ENCODE results near the gene KLB.
A peak's percentile ranks its signal among the peaks of the same experiment; 100 is the strongest.

The KLB gene

DNA sequence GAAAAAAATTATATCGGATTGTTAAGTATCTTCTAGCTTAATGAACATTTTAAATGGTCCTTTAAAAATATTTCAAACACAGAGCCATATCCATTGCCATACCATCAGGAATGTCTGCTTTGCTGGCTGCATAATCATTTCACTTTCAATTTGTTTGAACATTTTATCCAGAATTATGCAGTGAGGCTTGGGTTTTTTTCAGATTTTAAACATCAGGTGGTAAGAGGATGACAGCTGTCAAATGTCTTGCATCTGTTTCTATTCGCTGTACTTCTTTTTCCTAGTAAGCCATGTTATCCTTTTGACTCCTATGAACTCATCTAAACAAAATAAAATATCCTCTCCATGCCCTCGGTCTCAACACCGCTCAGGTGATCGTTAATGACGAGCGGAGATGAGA lies 41.4 kb upstream of the KLB start:
- TF ChIP-seq POLR2AphosphoS5 (IDR thresholded peaks at IDR 0.05; ENCODE audit: low read depth, low read length) (no peak), FOXP2 (optimal IDR thresholded peaks at IDR 0.05; ENCODE audit: borderline replicate concordance, extremely low read depth, extremely low read length, insufficient read depth) (no peak), REST (IDR thresholded peaks at IDR 0.05; ENCODE audit: insufficient read depth in 1 of 2, low read depth in 2 of 2, low read length in 2 of 2) (no peak), TAF1 (IDR thresholded peaks at IDR 0.05; ENCODE audit: borderline replicate concordance, insufficient read depth, low read length) (no peak), SIN3A (IDR thresholded peaks at IDR 0.05; ENCODE audit: borderline replicate concordance, insufficient read depth, low read length) (no peak)

DNA sequence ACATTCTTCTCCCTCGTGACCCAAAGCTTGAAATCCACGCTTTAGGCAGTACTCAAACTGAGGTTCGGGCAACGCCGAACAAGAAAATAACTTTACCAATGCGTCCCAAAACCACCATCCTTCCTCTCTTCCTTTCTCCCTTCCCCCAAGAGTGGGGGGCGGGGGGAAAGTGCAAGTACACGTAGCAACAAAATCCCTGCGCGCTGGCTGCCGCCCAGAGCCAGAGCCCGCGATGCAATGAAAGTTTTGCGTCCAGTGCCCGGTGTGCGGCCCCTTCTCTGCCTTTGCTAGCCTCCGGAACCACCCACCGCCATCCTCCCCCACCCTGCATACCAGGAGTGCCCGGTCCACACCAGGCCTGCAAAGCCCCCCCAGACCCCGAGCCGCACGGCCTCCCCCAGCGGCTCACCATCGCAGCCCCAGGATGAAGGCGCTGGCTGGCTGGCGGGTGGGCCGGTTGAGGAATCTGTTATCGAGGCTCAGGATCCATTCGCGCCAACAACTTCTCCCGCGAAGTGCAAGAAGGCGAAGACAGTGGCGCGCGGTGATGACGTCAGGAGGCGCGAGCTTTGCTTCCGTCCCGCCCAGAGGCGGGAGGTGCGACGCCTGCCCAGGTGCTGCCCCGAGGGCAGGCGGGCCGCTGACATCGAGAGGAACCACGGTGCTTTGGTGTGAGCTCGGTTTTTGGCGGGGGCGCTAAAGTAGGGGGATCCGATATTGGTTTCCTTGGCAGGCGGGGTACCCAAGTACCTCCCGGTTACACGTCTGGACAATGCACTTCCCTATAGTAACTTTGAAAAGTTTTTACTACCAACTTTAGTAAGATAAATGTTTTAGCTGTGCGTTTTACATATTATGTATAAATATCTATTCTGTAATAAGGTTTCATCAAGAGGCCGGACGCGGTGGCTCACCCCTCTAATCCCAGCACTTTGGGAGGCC lies 40.6 kb upstream of the KLB start, which contains the start of gene RFC1:
RFC1 (minus strand) TSS at position 533 of the 942 bp plus-strand sequence; CDS start at position 412, 121 bp downstream.
- TF ChIP-seq SIN3A (IDR thresholded peaks at IDR 0.05; ENCODE audit: borderline replicate concordance, insufficient read depth, low read length) = 0 out of 2 replicates have a peak, but pooled peaks have one; percentile 90
- 0 out of 2 replicates have a peak, but pooled peaks have one; percentile 48 for TF ChIP-seq TAF1 (IDR thresholded peaks at IDR 0.05; ENCODE audit: borderline replicate concordance, insufficient read depth, low read length)
- TF ChIP-seq REST (IDR thresholded peaks at IDR 0.05; ENCODE audit: insufficient read depth in 1 of 2, low read depth in 2 of 2, low read length in 2 of 2) = no peak; a peak in 1 of 4 replicates
- TF ChIP-seq POLR2AphosphoS5 (IDR thresholded peaks at IDR 0.05; ENCODE audit: low read depth, low read length) = peak; percentile 79
- peak; percentile 87 for TF ChIP-seq FOXP2 (optimal IDR thresholded peaks at IDR 0.05; ENCODE audit: borderline replicate concordance, extremely low read depth, extremely low read length, insufficient read depth)

DNA sequence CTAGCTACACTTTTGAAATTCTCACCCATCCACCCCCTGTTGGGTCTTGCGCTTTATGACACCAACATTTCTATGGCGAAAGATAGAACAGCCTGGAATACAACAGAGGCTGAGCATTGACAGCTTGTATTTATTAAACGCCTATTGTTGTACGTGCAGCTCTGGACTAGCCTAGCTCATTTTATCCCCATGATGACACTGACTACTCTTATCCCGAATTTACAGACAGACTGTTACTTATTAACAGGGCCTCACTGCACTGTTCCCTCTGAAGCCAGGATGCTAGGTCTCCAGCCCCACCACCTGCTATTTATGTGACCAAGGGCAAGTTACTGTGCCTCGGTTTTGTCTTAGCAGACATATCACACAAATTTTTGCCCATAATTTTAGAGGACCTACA lies 39.6 kb upstream of the KLB start:
- no peak for TF ChIP-seq REST (IDR thresholded peaks at IDR 0.05; ENCODE audit: insufficient read depth in 1 of 2, low read depth in 2 of 2, low read length in 2 of 2)
- no peak for TF ChIP-seq FOXP2 (optimal IDR thresholded peaks at IDR 0.05; ENCODE audit: borderline replicate concordance, extremely low read depth, extremely low read length, insufficient read depth)
- TF ChIP-seq SIN3A (IDR thresholded peaks at IDR 0.05; ENCODE audit: borderline replicate concordance, insufficient read depth, low read length) = no peak
- no peak for TF ChIP-seq TAF1 (IDR thresholded peaks at IDR 0.05; ENCODE audit: borderline replicate concordance, insufficient read depth, low read length)
- no peak for TF ChIP-seq POLR2AphosphoS5 (IDR thresholded peaks at IDR 0.05; ENCODE audit: low read depth, low read length)

DNA sequence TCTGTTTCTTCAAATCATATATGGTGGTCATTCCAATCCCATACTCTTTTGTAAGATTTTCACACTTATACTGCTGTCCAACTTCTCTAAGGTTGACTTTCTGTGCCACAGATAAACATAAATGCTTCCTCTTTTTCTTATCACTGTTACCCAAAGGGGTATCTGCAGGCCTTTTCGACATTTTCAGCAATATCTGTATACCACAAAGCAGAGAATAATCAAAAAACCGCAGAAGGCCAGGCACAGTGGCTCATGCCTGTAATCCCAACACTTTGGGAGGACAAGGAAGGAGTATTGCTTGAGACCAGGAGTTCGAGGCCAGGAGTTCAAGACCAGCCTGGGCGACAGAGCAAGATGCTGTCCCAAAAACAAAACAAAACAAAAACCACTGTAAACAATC lies 37.4 kb upstream of the KLB start:
- TF ChIP-seq TAF1 (IDR thresholded peaks at IDR 0.05; ENCODE audit: borderline replicate concordance, insufficient read depth, low read length) (no peak), REST (IDR thresholded peaks at IDR 0.05; ENCODE audit: insufficient read depth in 1 of 2, low read depth in 2 of 2, low read length in 2 of 2) (no peak), FOXP2 (optimal IDR thresholded peaks at IDR 0.05; ENCODE audit: borderline replicate concordance, extremely low read depth, extremely low read length, insufficient read depth) (no peak), SIN3A (IDR thresholded peaks at IDR 0.05; ENCODE audit: borderline replicate concordance, insufficient read depth, low read length) (no peak), POLR2AphosphoS5 (IDR thresholded peaks at IDR 0.05; ENCODE audit: low read depth, low read length) (no peak)

Measured in PFSK-1 (cell line).